ENCODE measurements around the gene CDC14C.

The CDC14C gene

GRCh38 chr7:48976253-48976652, 51.9 kb downstream of the CDC14C start:
- DNase-seq (ENCODE audit: low read depth in 2 of 2), result no peak

DNA sequence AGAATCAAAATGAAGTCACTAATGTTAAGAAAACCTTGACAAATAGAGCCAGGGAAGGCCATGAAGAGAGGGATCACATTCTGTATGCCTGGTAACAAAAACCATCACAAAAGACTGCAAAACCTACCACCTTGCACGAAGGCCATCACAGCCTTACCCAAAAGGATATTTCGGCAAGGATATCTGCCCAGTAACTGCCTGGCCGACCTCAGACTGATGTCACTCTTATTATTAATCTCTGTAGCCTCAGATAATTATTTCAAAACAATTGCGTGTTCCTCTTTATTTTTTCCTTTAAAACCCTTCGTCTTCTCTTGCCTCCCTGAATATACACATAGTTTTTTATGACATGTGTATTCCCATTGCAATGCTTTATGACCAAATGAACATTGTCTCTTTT, 52.5 kb downstream of the CDC14C start:
- no peak for DNase-seq (ENCODE audit: low read depth in 2 of 2)

Measured in stimulated activated CD4-positive, alpha-beta T cell treated with anti-CD3 and anti-CD28 coated beads, Interleukin-4, amount 100 ng/mL, for 48 hours (primary cell).